Measurements from ENCODE around the gene TMEM132C. TPM values are rescaled to one million over a fixed set of nuclear protein-coding genes. Genes with fewer than 3 reads are reported as not detected.

Gene TMEM132C
- total RNA-seq, 1 donor from 2014 or later: 0.42 TPM

- no peak for TF ChIP-seq CTCF (IDR thresholded peaks at IDR 0.05; ENCODE audit: insufficient read depth, low read length, poor library complexity, severe bottlenecking)
- H3K36me3 ChIP-seq (ENCODE audit: control insufficient read depth, insufficient read depth, low read length): no peaks in the 10 kb centered on the region
- no peaks in the 10 kb centered on the region for H3K27me3 ChIP-seq (ENCODE audit: control insufficient read depth, insufficient read depth, low read length)
- no peak overlapping the region for H3K4me3 ChIP-seq (ENCODE audit: low read depth, low read length)
- DNase-seq (ENCODE audit: low read depth): no peak
Measured at GRCh38 chr12:128755566-128755965, 488.6 kb downstream of the TMEM132C start.
